GM19463 (cell line): ENCODE results near the gene MAPK4.
"Not testable (repeated sequence)": the region's sequence is repeated elsewhere in the genome, so short reads cannot be mapped to it uniquely, and the experiment has no call there.

Experiments used
- ATAC-seq: cut with Tn5 transposase; IDR thresholded peaks from one replicate; pipeline ENCODE4 v1.9.1; 2021; ENCODE audit warnings: mild to moderate bottlenecking, moderate library complexity; ENCODE audit not compliant: unreplicated experiment

MAPK4 gene

DNA sequence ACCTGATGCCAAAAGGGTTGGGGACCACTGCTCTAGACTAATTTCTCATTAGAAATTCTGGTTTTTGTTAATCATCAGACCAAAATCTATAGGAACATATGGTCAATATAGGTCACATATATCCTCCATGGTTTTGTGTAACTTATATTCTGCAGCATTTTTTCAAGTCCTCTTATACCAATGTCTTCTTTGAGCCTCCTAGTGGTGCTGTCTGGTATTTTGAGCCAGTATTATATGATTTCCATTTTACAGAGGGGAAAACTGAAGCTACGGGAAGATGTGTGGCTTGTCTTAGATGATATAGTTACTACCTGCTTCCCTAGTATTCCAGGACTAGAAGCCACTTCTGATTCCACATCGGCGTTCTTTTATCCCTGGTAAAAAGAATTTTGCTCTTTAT, 13.8 kb downstream of the MAPK4 start:
- no peak for ATAC-seq

DNA sequence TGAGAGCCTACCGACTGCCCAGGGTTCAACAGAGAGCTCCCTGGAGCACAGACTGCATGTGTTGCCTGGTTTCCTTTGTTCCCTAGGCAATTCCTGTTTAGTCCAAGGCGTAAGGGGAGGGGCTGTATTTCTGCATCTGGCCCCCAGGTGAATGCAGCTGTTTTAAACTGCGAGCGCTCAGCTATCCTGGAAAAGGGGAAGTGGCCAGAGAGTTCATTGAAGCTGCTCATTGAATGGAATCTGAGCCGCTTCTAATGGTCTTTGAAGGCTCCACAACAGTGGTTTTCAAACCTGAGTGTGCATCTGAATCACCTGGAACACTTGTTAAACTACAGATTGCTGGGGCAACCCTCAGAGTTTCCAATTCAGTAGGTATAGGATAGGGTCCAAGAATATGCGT, 18.1 kb downstream of the MAPK4 start:
- no peak for ATAC-seq

DNA sequence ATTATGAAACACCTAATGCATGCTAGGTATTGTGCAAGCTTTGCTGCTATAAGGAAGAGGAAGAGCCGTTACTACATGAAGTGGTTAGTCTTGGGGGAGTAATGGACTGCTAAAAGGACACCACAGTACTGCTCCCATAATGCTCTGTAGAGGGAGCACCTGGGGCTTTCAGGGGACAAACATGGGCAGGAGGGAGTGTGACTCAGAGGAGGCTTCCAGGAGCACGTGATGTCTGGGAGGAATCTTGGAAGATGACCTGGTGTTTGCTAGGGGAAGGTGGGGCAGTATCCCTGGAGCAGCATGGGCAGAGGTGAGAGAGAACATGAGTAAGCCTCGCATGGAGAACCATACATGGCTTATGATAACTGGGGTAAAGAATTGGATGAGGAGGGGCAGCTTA, 18.8 kb downstream of the MAPK4 start:
- ATAC-seq, result no peak

DNA sequence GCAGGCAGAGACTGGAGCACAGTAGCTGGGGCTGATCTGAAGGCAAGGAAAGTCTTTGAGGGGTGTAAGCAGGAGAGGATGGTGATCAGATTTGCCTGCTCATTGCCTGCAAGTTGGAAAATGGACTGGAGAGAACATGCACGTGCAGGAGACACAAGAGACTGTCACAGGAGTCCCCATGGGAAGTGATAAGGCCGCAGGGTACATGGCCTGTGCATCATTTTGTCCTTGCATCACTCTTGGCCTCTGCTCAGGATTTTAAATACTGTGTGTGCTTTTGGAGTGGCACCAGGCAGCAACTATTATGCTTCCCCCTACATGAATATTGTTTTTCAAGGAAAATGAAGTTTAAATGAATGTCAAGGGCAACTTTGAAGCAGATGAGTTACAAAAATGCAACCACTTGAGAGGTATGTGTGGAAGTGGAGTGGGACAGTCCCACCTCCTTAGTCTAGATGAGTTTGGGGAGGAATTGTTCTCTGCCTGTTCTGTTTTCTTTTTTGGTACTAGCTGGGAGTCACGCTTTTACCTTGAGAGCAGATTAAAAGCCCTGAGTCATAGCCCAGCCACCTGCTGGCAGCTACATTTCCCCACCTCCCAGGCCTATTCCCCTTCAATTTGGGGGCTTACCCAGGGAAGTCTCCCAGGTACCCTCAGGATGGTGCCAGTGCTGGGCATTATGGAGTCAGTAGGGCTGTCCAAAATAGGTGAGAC, 19.3 kb downstream of the MAPK4 start:
- no peak for ATAC-seq

DNA sequence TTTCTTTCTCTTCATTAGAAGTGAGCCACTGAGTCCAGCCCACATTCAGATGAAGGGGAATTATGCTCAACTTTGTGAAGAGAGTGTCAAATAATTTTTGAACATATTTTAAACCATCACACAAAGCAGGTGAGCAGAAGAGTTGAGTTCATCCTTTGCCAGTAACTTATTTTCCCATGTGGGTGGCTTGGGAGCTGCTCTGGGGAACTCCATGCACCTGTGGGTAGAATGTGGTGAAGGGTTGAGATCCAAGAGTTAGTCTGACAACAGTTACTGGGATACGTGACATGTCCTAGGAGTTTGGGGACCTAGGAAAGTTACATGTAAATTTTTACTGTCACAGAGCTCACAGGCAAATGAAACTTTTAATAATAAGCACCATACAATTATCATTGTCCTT, 21.6 kb downstream of the MAPK4 start:
- ATAC-seq, result no peak

DNA sequence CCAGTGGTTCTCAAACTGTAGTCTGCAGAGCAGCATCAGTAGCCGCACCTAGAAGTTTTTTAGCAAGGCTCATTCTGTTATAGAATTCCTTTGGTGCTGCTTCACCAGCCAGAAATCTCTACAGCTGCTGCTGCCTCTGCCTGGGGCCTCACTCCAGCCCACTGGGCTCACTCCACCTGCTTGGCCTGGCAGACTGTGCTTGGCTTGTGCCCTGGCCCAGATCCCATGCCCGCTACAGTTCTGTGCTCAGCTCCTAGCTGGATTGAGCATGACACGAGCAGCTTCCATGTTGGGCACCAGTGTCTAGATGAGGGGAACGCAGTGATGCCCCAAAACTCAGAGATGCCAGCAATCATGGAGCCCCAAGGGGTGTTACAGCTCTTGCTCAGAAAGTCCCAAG, 22.6 kb downstream of the MAPK4 start:
- ATAC-seq, result no peak

DNA sequence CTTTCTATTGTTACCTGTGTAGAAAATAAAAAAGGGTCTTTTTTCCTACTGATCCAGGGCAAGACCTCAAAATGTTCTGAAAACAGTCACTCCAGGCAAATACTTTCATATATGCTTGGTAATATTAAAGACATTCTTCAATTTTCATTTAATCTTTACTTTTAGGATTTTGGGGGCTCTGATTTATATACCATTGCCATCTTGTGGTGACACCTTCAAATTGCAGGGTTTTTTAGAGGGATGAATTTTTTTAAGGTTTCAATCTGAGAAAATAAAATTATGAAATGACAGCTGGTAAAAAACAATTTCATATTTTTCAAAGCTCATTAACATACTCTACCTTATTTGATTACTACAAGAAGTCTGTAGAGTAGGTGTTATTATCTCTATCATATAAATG, 26.8 kb downstream of the MAPK4 start:
- no peak for ATAC-seq

DNA sequence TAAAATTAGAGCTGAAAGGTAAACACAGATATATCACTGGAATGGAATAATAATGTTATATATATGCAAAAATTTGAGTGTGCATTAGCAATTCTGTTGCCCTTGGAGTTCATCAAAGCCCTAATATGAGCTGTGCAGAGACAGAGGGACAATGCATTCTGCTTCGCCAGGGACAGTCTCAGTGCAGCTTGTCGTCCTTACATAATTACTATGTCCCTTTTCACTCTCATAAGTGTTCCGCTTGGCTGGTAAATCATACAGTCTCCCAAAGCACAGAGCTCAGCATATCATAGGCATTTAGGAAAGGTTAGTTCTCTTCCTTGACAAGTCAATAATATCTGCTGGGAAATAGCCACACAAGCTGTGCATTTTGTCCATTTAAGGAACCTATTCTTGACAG, 30.7 kb downstream of the MAPK4 start:
- ATAC-seq, result no peak

DNA sequence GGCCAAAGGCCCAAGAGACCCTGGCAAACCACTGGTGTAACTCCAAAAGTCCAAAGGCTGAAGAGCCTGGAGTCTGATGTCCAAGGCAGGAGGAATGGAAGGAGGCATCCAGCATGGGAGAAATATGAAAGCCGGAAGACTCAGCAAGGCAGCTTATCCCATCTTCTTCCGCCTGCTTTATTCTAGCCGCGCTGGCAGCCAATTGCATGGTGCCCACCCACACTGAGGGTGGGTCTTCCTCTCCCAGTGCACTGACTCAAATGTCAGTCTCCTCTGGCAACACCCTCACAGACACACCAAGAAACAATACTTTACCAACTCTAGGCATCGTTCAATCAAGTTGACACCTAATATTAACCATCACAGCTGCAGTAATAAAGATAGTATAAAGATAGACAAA, 34.1 kb downstream of the MAPK4 start:
- no peak for ATAC-seq

DNA sequence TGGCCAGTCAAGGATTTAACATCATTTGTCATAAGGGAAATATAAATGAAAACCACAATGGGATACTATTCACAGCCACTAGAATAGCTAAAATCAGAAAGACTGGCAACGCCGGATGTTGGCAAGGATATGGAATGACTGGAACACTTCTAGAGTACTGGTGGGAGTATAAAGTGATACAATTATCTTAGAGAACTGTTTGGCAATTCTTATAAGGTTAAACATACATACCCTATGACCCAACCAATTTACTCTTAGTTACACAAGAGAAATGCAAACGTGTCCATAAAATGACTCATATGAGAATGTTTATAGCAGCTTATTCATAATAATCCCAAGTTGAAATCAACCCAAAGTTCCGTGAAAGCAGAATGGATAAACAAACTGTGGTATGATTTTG, 35.1 kb downstream of the MAPK4 start:
- no peak for ATAC-seq

DNA sequence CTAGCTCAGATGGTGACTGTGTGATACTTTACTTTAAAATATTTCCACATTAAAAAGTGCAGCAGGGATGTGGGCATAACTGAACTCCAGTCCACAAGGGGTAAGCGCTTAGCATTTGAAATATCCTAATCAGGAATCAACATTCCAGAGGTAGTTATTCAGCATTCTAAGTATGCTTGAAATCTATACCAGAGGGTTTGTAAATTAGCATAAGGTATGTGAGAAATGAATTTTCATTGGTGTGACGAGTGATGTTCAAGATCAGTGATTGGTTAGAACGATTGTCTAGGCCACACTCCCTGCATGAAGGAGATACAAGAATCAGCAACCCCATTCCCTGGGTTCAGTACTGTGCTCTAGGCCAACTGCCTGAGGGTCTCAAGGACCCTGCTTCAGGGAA, 42.6 kb downstream of the MAPK4 start:
- no peak for ATAC-seq

DNA sequence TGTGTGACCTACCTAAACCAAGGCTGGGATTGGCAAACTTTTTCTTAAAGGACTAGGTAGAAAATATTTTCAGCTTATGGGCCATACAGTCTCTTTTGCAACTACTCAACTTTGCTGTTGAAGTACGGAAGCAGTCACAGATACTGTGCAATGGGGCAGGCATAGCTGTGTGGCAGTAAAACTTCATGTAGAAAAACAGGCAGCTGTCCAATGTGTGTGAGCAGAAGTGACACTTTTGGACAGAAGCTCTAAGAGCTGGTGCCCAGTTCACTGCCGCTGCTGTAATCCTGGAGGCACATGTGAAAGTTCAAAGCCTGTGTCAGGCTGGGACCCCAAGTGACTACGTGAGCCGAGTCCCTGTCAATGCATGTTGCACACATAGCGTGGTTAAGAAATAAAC, 46.7 kb downstream of the MAPK4 start:
- ATAC-seq, result no peak

DNA sequence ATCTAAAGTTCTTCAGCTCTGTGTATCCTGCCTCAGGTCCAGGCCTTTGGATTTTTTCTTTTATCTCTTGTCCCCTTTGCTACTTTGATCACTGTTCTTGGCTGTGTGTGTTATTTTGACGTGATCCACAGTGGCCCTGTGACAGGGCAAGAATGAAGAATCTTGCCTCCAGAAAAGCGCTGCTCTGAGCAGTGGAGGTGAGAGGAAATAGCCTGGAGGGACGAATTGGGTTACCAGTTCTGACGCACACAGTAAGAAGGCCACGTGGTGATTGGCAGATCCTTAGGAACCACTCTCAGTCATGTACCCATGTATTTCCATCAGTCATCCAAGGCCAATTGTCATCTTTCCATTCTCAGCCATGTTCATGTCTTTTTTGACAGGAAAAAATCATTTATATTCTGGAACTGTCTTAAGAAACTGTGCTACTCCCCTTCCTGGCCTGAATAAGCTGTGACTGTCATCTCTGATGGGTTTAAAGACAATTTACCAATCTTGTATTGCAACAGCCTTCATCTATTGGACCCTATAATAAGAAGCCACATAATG, 47.6 kb downstream of the MAPK4 start:
- no peak for ATAC-seq

DNA sequence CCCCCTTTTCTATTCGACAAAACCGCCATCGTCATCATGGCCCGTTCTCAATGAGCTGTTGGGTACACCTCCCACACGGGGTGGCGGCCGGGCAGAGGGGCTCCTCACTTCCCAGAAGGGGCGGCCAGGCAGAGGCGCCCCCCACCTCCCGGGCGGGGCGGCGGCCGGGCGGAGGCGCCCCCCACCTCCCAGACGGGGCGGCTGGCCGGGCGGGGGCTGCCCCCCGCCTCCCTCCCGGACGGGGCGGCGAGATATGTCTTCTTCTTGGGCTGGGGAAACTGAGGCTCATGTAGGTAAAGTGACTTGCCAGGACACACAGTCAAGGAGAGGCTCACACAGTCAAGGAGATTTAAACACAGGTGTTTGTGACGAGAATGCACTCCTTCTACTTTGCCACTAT, 49.3 kb downstream of the MAPK4 start:
- ATAC-seq, result not testable (repeated sequence)

DNA sequence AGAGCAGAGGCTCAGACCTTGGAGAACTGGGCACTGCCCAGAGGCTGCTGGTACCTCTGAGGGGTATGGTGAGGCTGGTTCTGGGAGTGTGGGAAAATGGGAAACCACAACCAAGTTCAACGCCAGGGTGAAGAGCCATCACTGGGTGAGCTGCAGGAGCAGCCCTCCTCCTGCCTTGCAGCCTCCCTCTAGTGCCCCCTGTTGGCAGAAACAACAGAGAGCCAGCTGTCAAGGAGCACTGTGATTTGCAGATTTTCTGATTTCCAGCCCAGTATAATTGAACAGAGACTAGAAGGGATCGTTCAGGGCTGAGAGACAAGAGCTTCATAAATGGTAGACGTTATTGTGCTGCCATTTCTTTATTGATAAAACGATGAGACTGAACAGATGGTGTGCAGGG, 50.5 kb downstream of the MAPK4 start:
- no peak for ATAC-seq

DNA sequence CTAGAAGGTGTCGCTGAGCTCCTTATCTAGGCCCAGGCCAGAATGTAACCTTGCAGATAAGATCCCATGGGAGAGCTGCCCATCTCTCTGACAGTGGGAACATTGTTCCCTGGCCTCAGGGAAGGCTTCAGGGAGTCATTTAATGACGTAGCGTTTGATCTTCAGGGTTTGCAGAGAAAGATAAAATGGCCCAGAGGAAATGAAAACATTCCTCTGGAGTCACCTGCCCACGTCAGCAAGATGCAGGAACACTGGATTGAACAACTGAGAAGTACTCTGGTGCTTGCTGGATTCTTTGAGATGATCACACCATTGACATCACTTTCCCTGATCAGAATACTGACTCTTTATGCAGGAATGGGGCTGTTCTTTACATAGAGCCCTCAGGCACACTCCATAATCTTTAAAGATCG, 51.6 kb downstream of the MAPK4 start:
- ATAC-seq, result no peak

DNA sequence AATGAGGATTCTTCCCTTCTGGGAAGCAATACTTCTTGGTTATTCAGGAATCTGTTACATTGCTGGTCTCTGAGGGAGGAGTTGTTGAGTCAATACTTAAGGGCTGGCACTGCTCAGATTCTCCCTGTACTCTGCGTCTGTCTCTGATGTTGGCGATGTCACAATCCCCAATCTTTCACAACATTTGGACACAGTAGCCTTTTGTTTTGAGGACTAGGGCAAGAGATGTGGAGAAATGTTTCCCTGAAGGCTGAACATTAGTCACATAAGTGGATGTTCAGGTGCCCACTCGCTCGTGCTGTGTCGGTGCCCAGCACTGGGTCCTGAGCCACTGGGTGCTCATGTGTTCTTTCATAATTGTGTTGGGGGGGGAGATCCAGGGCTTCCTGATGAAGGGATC, 55.0 kb downstream of the MAPK4 start:
- no peak for ATAC-seq

DNA sequence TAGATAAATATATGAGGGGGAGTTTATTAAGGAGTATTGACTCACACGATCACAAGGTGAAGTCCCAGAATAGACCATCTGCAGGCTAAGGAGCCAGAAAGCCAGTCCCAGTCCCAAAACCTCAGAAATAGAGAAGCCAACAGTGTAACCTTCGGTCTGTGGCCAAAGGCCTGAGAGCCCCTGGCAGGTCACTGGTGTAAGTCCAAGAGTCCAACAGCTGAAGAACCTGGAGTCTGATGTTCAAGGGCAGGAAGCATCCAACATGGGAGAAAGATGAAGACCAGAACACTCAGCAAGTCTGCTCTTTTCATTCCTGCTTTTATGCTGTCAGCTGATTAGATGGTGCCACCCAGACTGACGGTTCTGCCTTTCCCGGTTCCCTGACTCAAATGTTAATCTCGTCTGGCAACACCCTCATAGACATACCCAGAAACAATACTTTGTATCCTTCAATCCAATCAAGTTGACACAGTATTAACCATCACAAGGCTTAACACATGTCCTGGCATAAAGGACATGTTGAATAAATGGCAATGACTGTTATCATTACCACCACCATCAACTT, 56.7 kb downstream of the MAPK4 start:
- no peak for ATAC-seq

DNA sequence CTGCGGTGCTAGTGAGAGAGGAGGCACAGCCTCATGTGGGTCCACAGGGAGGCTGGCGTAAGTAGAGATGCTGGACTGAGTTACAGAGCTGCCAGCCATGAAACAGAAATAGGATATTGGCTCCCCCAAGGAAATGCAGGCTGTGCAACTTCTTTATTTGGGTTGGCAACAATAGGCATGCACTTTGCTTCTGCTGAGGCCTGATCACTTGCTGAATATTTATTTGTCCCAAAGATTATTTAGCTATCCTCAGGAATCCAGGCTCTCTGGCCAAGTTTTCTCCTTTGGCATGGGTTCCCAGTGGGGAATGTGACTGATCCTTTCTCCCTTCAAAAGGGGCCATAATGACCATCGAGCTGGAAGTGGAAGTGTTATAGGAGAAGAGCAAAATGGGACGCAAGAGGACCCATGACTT, 60.0 kb downstream of the MAPK4 start:
- ATAC-seq, result no peak

DNA sequence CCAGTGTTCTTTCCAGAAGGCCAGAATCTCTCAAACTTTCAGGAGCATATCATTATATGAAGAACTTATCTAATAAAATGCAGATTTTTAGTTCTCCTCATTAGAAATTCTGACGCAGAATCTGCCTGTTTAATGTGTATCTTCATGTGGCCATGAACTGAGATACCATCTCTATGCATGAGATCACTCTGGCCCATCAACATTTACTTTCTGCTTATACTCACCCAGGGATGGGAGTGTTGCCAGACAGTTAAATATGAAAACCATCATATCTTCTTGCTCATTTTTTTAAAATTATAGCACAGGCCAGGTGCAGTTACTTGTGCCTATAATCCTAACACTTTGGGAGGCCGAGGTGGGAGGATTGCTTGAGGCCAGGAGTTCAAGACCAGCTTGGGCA, 60.4 kb downstream of the MAPK4 start:
- ATAC-seq, result no peak

DNA sequence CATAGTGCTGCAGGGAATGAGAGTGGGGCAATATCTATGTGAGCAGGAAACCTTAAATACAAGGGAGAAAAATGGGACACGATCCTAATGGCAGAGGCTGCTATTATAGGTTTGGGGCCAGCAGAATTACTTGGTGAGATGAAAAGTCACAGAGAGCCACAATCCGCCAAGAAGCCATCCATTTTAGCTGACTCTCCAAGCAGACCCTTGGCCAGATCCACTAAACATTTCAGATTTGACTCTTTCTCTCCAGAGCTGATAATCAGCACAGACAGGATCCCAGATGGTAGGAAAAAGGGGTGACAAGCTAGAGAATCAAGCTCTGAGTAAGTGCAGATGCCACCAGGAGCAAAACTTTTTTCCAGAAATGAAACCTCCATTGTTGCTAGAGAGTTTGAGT, 61.5 kb downstream of the MAPK4 start:
- no peak for ATAC-seq

DNA sequence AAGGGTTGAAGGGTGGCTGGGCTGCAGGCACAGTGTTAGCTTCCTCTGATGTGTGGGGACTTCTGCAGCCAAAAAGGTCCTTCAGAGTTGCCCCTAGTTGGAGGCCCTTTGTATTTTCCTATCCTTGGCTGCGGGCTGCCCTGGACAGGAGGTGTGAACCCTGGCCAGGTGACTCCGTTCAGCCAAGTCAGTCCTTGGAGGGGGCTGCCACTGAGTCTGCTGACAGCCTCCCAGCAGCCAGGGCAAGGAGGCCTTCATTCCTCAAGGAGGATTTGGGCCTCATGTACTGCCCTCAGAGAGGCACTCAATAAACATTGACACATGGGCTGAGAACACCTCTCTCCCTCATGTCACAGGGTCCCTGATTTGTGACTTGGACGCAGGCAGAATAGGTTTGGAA, 62.4 kb downstream of the MAPK4 start:
- ATAC-seq, result no peak

DNA sequence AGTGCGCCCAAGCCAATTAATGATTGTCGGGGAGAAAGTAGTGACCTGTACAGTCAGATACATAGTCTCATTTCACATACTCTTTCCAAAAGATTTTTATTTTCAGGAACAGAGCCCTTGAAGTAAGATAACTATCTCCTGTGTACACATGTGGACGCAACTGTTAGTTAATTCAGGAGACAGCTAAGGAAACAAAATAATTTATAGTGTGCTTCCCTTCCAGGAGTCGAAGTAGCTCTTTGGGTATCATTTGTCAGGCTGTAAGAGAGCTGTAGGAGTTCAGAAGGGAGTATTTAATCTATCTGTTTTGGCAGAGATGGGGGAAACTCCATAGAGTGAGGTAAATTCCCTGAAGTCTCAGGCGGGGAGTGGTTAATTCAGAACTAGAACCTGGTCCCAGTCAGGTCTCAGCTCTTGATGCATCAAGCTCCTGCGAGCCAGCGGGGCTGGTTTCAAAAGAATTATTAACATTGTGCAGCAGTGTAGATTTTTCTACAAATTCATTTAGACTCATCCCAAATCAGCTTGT, 63.0 kb downstream of the MAPK4 start:
- no peak for ATAC-seq
